HL-60/S4 treated with phorbol 12-myristate 13-acetate at 8.2 ng/mL for 4 days and 3 days (cell line): ENCODE data around the gene TEAD1.

Source experiments
- in situ Hi-C: fragments of 300-500 bp; cut with MboI; formaldehyde crosslinking; loops from 2 replicates; pipeline ENCODE4 v1.15.0; 2022; ENCODE audit warnings: low sequenced_read_pairs

TEAD1 gene

DNA sequence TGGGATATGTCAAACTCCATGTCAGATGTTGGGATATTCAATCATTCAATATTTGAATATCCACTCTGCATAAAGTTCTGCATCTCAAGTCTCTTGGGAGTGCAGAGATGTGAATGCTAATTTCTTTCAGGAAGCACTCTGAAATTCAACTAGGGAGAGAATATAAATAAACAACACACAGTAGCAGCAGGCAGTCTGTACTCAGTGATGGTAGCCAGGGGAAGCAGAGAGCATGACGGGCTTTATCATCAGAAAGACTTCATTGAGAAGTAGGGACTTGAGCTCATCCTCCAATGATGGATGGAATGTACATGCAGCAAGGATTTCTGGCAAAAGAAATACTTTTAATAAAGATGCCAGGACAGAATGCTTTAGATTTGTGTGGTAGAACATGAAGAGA is 9.8 kb upstream of the TEAD1 start:
- in situ Hi-C loops: no loop called here

- in situ Hi-C loops: no loop called here
These were observed 7.3 kb upstream of the TEAD1 start for GRCh38 chr11:12666915-12667314.

DNA sequence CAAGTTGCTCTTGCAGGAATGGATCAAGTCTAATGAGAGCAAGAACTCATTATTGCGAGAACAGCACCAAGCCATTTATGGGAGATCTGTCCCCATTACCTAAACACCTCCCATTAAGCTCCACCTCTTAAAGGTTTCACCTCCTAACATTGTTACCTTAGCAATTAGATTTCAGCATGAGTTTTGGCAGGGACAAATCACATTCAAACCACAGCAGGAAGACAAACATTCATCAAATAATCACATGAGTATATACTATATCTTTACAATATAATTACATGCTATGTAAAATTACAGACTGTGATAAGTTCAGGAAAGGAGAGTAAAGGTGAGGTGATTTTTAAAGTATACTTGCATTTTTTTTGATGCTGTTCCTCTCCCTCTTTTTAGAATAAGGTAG is 6.6 kb upstream of the TEAD1 start:
- in situ Hi-C loops: no loop called here

DNA sequence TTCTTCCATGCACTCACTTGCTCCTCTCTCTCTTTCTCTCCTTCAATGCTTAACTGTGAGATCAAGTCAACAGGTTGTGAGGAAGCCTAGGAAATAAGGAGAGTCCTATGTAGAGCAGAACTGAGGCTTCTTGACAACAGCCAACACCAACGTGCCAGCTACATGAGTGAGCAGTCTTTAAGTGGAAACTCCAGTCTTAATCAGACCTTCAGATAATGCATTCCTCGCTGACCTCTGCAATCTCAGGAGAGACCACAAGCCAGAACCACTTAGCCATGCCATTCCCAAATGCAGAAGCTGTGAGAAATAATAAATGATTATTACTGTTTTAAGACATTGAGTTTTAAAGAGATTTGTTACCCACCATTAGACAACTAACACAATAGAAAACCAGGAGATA is 6.1 kb upstream of the TEAD1 start:
- in situ Hi-C loops: no loop called here

- in situ Hi-C loops: no loop called here
These were observed 4.3 kb upstream of the TEAD1 start for GRCh38 chr11:12669930-12670329.

DNA sequence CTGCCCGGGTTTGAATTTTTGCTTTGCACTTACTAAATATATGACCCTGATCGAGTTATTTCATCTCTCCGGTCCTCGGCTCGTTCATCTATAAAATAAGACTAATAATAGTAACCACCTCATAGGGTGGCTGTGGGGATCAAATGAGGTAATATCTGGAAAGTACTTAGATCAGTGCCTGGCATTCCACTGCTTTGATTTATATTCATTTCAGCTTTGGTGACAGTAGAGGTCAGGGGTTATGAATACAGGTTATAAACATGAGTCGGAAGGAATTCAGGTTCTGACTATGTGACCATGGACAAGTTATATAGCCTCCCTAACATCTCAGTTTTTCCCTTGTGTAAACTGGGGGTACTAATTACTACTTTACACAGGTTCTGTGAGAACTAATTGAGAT is 2.9 kb upstream of the TEAD1 start:
- in situ Hi-C loops: no loop called here

DNA sequence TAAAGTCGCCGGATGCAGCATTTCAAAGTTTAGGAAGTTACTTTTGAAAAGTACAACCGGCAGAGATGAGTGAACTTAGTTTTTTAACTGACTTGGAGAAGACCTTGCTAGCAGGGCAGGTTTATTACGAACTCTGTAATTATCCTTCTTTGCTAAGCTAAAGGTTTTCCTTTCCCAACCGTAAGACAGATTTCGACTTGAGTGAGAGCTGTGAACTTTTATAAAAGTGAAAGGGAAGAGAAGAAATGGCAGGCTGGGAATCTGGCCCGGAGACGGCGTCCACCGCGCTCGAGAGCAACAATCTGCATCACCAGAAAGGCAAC is 659 bp upstream of the TEAD1 start:
- in situ Hi-C loops: no loop called here

DNA sequence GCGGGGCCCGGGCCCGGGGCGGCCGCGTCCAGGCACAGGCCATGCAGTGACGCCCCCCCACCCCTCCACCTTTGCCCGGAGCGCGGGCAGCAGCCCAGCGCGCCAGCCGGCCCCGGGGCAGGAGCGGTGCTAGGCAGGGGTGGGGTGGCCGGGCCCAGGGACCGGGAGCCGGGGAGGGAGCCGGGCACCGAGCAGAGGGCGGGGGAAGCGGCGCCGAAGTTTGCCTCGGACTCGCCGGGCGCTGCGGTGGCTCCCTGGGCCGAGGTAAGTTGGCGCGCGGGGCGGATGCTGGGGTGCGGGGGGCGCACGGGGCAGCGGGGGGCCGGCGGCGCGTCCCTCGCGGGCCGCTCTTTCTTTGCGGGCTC is 332 bp downstream of the TEAD1 start:
- in situ Hi-C loops: no loop called here

- in situ Hi-C loops: no loop called here
These were observed 895 bp downstream of the TEAD1 start for GRCh38 chr11:12674936-12675696.

DNA sequence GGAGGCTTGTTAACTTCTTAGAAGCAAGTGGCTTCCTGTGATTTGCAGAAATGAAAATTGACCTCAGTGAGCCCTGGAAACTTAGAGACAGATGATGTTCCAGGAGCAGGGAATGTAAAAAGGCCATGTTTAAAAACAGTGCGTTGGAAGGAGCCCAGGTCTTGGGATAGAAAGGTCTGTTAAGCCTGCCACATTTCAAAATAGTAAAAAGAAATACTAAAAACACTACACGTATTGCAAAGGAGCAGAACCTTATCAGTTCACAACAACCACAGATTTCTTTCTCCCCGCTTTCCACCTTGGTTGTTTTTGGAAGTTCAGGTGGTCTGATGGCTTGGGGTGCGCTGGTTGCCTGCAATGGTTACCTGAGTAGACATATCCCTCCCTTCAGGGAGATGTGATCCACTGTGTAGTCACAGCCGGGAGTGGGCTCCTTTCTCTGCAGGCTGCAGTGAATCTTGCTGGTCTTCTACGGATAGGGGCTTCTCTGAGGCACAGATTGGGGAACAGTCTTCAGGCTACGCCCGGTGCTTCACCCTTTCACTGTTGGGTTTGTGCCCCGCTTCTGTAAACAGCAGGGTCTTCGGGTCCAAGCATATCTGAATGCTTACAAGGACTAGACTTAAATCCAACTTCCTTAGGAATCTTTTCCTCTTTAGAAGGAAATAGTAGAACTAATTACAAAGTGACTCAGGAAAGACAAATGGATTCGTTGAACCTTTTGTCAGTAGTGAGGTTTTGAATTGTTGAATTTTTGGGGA is 1.9 kb downstream of the TEAD1 start:
- in situ Hi-C loops: no loop called here

DNA sequence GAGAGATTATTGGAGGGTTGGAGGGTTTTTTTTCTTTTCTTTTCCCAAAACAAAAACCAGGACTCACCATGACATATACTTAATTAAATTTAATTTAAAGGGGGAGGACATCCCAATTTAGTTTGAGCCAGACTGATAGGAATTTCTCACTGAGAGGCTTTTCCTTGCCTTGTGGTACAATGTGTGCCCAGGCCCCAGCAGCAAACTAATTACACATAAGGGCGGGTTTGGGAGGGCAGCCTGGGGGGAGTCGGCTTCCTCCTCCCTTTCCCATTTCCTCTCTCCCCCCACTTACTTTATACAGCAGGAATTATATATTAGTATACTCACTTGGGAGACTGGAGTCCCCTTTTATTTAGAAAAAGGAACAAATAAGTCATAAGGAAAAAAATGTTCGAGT is 2.9 kb downstream of the TEAD1 start:
- in situ Hi-C loops: no loop called here

GRCh38 chr11:12678092-12678491 is 3.9 kb downstream of the TEAD1 start:
- in situ Hi-C loops: no loop called here

DNA sequence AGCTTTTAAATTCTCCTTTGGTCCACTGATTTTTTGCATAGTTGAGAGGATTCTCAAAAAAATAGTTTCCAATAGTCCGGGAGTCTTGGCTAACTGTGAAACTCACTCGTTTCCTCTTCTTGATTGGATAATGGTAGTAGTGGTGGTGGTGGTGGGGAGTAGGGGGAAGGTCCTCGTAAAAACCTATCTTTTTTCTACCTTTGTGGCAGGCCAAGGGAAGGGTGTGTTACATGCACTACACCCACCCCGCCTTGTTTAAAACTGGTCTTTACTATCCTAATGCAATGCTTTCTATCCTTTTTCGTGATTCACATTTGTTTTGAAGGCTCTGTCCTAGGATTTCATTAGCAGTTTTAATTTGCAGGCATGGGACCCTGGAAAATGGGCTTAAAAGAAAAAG is 4.8 kb downstream of the TEAD1 start:
- in situ Hi-C loops: no loop called here

DNA sequence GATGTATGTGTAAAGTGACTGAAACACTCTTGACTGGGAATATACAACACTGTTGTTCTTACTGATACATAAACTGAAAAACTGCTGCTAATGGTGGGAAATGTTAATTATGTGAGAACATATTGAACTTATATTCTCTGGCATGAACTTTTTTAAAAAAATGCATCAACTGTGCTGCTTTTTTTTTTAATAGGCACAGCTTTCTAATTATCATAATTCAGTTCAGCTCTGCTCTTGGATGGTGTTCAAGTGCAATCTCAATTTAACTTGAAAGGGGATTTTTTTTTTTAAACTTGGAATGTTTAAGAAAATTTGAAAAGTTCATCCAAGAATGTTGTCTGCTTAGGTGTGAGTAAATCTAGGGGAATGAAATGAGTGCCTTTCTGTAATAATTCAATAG is 5.2 kb downstream of the TEAD1 start:
- in situ Hi-C loops: no loop called here

GRCh38 chr11:12680246-12680939 is 6.2 kb downstream of the TEAD1 start:
- in situ Hi-C loops: no loop called here

DNA sequence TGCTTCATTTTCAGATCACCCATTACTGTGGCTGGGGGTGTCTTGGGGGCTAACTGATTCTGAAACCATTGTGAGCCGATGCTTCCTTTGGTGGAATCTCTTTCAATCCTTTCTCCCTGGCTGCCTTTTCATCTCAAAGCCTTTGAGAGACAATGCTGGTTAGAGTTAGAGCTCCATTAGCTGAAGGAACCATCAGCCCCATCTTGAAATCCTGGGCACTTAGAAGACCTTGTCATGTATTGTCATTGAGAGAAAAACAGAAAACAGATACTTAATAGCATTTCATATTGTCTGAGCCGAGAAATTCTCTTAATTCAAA is 6.7 kb downstream of the TEAD1 start:
- in situ Hi-C loops: no loop called here

DNA sequence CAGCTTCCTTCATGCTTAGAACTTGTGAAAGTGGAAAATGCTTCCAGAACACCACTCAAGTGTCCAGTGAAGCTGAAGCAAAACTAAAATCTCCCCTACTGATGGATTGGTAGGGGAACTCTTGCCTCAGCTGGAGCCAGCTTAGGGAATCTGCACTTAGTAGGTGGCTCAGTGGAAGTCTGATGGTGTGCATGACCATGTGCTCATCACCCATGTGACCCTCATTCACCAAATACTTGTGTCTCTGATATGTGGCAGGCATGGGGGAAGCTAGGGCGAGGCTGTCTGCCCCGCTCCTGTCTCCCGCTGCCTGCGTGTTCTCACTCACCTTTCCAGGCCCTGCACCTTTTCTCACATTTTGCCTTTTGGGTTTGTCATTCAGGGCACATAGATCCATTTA is 7.2 kb downstream of the TEAD1 start:
- in situ Hi-C loops: no loop called here

DNA sequence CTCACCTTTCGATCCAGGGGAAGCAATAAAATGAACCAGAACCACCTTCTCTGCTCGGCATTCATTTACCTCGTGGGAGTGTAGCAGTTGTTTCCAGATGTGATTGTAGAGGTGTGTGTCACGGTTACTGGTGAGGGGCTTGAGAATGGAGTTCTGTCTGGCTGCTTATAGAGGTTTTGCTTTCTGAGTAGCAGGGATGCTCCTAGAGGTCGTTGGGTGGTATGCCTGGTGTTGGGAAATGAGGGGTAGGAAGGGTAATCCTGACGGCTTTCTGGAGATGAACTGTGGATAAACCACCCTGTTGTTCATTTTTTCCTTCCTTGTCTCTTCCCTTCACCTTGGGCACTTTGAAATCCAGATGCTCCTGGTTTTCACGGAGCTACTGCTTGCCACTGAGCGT is 8.1 kb downstream of the TEAD1 start:
- in situ Hi-C loops: no loop called here

GRCh38 chr11:12682737-12683500 is 8.7 kb downstream of the TEAD1 start:
- in situ Hi-C loops: no loop called here

- in situ Hi-C loops: no loop called here
These were observed 9.7 kb downstream of the TEAD1 start for GRCh38 chr11:12683874-12684273.

DNA sequence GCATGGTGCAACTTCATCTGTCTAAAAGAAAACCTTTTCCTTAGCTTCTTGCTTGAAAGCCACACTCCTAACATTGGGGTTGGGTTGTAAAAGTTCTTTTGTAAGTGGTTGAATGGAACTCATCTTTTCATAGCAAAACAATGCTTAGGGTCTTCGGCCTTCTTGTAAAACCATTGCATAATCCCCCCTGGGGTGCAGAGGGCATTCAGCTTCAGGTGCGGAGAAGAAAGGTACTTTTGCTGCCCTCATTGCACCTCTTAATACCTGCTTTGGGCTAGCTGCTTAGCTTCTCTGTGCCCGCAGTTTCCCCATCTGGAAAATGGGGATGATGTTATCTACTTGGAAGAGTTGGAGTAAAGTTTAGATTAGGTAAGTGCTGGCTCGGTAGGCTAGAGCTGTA is 10.1 kb downstream of the TEAD1 start:
- in situ Hi-C loops: no loop called here

DNA sequence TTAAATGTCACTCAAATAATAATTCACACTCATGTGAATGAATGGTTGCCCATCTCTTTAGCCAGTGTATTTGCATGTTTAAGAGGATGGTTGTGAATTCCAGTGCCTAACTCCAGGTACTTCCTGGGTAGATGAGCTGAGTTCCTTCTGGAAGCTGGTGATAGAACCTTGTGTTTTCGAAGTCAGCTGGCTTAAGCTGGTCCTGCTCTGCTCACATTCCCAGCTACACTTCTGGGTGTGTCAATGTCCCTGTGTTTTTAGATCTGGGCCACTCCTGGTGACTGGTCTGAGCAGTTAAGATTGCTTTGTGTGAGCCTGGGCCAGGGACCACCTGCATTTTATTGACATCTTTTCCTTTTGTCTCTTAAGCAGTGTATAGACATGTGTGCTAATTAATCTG is 10.6 kb downstream of the TEAD1 start:
- in situ Hi-C loops: no loop called here
